Activated effector memory CD4-positive, alpha-beta T cell treated with Interleukin-2 at 50 U/mL for 16 hours (primary cell): ENCODE data around the gene BDH1.
"Not testable (repeated sequence)": the region's sequence is repeated elsewhere in the genome, so short reads cannot be mapped to it uniquely, and the experiment has no call there.

Experiments
- DNase-seq: peaks from one replicate; pipeline ENCODE4 v3.0.0-alpha.2; 2020

Gene BDH1

DNA sequence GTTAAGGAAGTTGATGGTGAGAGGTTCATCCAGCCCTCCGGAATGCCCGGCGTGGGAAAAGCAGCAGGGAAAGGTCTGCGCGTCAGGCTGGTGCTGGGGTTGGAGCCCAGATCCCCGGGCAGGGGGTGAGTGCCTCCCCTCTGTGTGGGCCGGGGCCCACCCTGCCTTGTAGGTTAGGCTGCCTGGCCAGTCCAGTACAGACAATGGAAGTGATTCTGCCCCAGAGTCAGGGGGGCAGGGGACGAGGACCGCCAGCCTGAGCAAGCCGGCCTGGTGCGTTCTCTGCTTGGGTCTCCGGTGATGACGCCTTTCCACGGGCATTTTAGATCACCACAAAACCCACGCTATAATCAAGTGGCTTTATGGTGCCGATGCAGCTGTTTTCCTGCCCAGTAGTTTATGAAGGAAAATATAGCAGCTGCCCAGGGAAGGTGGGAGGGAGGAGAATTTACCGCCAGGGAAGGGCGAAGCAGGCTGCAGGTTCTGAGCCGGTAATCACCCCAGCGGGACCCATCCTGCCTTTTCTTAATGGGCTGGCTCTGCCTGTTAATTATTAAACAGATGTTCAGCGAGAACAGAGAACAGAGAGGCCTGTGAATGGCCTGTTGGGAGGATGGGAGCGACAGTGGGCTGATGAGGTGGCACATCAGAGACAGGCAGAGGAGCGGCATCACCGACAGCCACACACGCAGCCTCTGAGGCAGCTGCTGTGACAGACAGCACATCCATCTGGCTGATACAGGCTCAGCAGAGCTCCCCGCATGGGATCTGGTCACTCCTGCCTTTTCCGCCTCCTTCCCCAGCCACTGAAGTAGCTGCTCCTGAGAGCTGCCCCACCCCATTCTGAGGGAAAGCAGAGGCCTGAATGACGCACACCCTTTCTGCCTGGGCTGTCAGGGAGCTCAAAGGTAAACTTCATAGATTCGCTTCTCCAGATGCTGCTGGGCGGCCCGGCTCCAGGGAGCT is 35.2 kb downstream of the BDH1 start:
- DNase-seq: no peak

DNA sequence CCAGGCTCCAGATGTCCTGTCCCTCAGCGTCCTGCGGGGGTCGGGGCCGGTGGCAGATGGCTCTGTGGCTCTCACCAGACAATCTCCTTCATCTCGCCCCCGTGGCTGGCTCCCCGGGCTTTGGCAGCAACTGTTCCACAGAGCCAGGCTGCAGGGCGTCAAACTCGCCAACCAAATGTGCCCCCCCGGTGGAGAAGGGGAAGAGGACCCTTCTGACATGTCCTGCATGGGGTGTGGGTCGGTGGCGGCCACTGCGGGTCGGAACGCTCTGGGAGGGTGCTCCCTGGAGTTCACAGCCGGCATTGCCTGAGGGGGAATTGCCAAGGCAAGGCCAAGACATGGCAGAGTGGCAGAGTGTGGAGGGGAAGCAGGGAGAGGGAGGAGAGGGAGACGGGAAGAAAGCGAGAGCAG is 36.0 kb downstream of the BDH1 start:
- DNase-seq: no peak

DNA sequence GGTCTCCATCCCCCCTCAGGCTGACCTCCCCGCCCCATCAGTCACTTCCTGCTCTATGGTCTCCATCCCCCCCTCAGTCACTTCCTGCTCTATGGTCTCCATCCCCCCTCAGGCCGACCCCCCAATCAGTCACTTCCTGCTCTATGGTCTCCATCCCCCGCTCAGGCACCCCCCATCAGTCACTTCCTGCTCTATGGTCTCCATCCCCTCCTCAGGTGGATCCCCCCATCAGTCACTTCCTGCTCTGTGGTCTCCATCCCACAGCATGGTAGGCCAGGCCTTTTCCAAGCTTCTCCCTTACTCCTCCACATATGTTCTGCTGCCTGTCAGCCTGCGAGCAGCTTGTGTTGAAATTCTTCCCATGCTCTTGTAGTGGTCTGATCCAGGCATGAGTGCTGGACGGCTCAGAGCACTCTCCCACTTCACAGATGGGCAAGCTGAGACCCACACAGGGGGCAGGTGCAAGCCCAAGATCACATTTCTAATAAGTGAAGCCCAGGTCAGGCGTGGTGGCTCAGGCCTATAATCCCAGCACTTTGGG is 36.8 kb downstream of the BDH1 start:
- no peak for DNase-seq

DNA sequence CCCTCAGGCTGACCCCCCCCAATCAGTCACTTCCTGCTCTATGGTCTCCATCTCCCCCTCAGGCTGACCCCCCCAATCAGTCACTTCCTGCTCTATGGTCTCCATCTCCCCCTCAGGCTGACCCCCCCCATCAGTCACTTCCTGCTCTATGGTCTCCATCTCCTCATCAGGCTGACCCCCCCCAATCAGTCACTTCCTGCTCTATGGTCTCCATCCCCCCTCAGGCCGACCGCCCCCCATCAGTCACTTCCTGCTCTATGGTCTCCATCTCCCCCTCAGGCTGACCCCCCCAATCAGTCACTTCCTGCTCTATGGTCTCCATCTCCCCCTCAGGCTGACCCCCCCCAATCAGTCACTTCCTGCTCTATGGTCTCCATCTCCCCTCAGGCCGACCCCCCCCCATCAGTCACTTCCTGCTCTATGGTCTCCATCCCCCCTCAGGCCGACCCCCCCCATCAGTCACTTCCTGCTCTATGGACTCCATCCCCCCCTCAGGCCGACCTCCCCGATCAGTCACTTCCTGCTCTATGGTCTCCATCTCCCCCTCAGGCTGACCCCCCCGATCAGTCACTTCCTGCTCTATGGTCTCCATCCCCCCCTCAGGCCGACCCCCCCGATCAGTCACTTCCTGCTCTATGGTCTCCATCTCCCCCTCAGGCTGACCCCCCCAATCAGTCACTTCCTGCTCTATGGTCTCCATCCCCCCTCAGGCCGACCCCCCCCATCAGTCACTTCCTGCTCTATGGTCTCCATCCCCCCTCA is 37.7 kb downstream of the BDH1 start:
- DNase-seq: not testable (repeated sequence)

DNA sequence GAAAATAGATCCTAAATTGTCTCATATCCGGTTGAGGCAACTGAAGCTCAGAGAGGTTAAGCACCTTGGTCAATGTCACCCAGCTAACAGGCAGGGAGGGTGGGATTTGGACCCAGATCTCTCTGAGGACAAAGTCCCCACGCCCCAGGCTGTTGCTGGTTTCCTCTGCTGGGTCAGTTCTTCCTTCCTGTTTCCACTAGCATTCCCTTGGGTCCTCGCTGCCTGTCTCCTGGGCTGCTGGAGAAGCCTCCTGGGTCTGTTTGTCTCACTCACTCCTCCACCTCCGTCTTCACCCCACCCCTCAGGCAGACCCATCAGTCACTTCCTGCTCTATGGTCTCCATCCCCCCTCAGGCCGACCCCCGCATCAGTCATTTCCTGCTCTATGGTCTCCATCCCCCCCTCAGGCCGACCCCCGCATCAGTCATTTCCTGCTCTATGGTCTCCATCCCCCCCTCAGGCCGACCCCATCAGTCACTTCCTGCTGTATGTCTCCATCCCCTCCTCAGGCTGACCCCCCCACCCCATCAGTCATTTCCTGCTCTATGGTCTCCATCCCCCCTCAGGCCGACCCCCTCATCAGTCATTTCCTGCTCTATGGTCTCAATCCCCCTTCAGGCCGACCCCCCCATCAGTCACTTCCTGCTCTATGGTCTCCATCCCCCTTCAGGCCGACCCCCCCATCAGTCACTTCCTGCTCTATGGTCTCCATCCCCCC is 38.7 kb downstream of the BDH1 start:
- not testable (repeated sequence) for DNase-seq

DNA sequence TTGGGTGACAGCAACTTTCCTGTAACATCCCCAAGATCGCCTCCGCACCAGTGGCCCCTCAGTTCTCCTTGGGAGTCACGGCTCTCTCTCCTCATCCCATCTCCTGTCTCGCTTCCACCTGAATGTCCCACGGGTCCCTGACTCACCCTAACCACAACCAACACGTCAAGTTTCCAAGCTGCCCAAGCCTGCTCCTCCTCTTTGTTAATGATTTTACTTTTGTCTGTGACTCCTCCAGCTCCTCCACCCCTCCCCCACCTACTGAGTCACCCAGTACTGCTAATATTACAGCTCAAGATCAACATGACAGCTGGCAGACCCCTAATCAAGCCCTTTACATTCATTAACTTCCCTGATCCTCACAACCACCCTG is 39.3 kb downstream of the BDH1 start:
- DNase-seq: no peak

DNA sequence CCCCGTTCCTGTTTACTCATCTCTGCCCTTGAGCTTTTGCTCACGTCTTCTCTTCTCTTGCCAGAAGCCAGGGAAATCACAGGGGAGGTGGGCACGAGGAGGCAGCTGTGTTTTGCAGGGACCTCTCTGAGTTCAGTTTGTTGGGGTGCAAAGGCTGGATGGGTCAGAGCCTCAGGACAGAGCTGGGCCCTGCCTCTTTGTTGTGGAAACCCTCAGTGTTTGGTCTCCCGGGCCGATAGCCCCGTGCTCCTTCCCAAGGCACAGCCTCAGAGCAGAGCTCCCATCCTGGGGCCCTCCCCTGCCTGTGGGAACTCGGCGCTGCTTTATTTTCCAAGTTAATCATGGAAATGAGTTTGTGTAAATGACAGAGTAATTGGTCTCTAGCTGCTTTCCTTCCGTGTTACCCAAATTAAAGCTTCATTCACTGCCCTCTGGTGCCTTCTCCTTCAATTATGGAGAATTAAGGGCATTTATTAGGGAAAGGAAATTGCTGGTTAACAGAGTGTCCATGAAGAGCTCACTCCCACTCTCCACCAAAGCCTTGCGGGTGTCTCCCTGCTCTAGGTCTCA is 40.9 kb downstream of the BDH1 start:
- DNase-seq: no peak

DNA sequence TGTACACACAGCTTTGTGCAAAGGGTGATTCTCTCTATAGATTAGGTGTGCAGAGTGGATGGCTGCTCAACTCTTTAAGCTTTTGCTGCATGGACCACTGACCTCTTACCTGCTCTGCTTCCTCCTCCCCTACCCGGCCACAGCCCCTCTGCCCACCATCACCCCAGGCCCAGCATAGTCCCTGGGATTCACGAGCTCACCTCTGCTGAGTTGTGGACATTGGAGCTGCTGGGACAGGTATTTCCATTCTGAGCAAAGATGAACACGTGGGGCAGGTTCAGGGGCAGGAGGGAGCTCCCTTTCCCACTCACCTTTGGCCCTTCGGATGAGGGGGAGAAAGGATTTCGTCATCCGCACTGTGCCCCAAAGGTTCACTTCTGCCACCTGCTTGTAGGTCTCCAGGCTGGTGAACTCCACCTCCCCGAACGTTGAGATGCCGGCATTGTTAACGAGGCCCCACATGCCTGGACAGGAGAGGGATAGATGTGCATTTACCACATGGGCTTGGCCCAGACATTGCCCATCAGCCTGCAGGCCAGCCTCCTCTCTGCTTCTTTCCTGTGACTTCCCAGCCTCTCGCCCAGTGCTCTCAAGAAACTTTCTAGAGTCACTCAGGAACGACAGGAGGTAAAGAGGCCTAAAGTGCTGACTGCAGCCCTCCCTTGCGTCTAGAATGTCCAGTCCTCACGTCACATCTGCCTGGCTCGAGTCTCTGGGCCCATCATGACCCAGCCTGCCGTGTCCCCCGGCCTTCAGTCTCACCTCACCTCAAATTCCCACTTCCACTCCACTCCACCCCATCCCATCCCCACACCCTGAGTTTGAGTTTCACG is 41.6 kb downstream of the BDH1 start:
- DNase-seq: no peak

DNA sequence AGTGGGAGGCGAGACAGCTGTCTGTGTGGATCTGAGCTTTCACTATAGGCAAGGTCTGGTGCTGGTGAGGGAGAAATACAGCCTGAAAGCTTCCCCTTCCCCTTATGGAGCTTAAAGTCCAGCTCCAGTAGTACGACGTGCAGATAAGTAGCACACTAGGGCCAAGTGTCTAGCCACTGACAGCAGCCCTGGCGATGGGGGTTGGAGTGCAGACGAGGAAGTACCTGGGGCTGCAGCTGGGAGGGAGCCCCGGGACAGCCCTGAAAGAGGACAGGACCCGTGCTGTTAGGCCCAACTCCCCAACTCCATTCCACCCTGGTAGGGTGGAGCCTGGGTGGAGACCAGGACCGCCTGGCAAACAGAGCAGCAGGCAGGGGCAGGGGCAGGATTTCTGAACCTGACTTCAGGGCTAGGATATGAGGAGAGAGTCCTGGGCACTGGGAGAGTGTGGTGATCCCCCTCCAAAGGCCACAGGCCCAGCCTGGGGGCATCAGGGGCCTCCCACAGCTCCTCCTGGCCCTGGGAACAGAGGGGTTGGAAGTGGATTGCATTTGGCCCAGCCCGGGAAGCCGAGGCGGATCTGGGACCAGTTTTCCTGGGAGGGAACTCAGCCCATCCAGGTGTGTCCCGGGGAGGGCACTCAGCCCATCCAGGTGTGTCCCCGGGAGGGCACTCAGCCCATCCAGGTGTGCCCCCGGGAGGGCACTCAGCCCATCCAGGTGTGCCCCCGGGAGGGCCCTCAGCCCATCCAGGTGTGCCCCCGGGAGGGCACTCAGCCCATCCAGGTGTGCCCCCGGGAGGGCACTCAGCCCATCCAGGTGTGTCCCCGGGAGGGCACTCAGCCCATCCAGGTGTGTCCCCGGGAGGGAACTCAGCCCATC is 42.8 kb downstream of the BDH1 start:
- no peak for DNase-seq

DNA sequence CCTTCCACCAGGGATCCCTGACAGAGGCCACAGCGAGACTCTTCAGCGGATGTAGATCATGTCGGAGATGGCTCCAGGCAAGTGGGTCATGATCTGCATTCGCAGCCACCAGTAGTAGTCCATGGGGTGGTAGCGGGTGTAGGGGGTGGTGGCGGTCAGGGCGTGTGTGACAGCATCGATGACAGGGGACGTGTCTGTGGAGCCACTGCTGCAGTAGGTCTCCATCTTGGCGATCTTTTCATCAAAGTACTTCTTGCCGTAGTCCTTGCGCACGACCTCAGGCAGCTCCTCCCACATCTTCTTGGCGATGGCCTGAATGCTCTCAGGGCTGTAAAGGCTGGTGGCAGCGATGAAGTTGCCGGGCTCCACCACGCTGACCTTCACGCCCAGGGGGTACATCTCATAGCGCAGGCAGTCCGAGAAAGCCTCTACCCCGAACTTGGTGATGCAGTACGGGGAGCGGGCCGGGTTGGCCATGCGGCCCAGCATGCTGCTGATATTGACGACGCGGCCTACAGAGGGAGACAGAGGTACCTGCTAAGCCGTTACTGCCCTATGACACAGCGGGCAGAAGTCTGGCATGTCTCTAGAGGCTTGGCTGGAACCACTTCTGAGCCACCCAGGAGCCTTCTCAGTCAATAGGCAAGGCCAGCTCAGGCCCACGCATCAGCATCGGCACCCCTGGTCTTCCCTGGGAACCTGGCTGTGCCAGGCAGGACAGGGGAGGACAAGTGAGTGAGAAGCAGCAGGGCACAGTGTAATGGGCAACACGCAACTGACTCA is 43.7 kb downstream of the BDH1 start:
- DNase-seq: no peak

DNA sequence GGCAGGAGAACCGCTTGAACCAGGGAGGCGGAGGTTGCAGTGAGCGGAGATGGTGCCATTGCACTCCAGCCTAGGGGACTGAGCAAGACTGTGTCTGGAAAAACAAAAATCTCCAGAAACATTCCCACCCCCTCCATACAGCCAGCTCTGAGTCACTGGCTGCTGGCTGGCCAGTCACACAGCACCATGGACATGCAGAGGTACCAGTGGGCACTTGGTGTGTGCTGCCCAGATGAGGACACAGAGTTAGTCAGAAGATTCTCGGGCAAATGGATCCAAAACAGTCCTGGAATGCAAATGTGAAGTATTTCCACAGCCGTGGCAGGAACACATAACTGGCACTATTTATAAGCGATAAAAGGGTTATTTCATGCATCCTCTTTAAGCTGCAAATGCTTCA is 44.6 kb downstream of the BDH1 start:
- DNase-seq: no peak

DNA sequence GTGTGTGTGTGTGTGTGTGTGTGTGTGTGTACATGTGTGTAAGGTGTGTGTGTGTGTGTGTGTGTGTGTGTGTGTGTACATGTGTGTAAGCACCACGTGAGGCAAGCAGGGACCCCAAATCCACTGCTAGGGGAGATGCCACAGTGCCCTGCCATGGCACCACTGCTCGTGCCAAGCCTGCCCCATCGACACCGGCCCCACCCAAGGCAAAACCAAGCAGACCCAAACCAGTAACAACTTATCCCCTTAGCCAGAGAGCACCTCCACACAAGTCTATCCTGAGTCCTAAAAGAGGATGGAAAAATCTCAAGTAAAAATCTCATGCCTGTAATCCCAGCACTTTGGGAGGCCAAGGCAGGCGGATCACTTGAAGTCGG is 45.1 kb downstream of the BDH1 start:
- no peak for DNase-seq

DNA sequence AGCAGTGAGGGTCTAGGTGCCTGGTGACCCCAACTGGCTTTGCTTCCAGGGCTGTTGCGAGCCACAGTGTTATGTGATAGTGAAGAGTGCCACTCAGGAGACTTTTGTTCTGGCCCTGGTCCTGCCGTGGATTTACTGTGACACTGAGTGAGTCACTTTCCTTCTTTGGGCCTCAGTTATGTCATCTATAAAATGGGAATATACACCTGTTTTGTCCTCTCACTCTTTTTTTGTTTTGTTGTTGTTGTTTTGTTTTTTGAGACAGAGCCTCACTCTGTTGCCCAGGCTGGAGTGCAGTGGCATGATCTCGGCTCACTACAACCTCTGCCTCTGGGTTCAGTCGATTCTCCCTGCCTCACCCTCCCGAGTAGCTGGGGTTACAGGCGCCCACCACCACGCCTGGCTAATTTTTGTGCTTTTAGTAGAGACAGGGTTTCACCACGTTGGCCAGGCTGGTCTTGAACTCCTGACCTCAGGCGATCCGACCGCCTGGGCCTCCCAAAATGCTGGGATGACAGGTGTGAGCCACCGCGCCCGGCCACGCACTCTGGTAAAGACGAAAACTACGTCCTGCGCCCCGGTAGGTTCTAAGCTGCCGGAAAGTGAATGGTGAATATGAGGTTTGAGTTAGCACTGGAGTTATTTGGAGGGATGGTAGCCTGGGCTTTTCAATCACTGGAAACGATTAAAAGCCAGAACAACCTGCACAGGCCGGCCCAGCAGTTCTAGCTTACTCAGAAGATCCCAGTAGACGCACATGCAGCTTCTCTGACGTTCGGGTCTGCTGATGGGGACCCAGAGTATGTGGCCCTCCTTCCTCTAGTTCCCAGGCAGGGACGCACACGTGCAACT is 46.6 kb downstream of the BDH1 start:
- DNase-seq: no peak

DNA sequence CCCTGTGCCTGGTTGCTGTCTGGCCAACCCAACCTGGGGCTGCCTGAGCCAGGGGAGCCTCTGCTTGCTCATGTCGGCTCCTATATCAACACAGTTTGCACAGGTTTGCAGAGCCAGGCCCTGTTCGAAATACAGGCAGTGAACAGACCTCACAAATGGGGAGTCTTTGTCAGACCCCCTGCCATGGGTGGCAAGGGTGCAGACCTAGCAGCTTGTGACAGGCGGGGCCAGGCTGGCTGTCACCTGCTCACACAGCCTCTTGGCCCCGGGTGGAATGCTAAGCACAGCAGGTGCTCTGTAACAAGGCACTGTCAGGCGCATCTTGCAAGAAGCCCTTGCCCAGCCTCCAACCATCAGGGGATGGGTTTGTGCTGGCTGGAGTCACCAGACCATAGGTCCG is 47.3 kb downstream of the BDH1 start:
- DNase-seq: no peak

DNA sequence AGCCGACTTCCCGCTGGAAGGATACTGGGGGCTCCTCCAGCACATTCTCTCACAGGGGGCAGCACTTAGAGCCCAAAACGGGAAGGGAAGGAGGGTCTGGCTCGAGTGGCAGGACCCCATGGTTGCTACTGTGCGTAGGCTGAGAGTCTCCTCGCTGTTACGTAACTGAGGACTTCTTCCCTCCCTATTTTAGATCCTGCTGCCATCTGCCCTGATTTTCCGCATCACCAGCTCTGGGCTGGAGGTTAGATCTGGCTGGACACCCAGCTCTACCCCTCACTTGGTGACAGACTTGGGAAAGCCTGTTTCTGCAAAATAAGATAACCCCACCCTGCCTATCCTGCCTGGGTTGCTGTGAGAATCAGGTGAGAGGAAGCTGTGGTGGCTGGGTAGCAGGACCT is 47.7 kb downstream of the BDH1 start:
- DNase-seq: no peak

DNA sequence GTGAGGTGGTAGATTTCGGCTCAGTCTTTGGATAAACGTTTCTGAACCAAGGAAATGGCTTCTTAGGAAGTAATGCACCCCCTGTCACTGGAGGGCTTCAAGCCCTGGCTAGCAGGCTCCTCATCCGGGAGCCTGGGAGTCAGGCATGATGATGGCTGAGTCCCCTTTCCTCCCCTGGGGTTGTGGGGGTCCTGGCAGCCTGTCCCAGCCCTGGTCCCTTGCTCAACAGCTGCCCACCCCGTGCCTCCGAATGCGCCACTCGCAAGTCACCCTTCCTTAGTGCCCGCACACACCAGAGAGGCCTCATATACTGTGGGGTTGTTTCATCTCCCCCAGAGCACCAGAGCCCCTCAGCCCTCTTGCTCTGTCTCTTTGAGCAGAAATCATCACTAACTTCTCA is 48.2 kb downstream of the BDH1 start:
- no peak for DNase-seq

DNA sequence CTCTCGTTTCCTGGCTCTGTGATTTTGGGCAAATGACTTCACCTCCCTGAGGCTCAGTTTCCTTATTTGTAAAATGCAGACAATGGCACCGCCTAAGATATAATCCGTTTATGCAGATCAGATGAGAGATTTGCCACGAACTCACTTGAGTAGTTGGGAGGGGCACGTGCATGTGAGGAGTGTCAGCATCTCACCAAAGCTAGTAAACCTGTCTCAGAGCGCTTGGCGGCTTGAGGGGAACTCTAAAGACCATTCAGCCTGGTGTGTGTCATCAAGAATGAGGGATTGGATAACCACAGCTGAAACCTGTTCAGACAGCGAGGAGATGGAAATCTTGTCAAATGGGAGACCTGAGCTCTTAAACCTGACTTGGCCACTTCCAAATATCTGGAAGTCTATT is 48.7 kb downstream of the BDH1 start:
- DNase-seq: no peak

DNA sequence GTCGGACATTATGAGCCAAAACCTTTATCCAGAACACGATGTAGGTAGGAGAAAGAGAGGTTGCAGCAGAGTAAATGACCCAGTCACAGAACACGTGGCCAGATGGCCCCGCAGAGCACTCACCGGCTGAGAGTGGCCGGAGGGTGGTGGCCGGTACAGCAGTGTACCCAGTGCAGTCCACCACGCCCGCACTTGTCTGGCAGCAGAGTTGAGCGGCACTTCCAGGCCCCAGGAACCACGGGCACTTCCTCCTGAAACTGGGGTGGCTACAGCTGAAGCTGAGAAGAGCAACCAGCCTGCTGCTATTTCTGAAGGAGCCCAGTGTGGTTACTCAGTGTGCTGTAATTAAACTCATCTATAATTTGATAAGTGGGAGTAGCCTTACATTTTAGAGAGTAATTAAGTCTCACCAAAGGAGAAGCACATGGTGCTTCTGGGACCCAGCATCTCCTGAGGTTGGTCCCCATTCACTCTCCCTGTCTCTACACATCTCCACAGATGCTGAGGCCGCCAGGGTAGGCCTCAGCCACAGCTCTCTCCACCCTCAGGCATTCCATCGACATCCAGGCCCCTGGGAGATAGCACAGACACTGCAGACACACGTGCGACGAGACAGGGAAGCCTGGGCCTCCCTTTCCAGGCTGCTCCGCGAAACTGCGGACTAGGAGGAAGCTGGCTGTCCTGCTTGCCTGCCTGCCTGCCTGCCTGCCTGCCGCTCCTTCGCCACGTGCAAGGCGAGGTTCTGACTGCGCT is 49.8 kb downstream of the BDH1 start:
- DNase-seq: no peak
